ENCODE data around the gene PRAC1. TPM values are rescaled to one million over a fixed set of nuclear protein-coding genes. Genes with fewer than 3 reads are reported as not detected.

The PRAC1 gene
- total and polyA plus RNA-seq, 7 experiments from 2014 or later: not detected

- ChIA-PET POLR2A (no interaction called here), CTCF (interaction anchor here (0.7 kb wide), 1 partner anchor 10 kb away, joined by 3 read pairs; no protein-coding TSS in a partner anchor)
- H3K9me3 Mint-ChIP-seq: peaks cover 0 to 17% (median 9%) of the 10 kb centered on the region in 11 donors
- H3K27ac Mint-ChIP-seq: no peak overlapping the region
- Histone ChIP-seq H3K4me1 (ENCODE audit: control insufficient read depth in 2 of 2, insufficient read depth in 2 of 2, low read length in 2 of 2) (no peaks in the 10 kb centered on the region), H3K4me3 (ENCODE audit: low read length) (no peak overlapping the region), H3K27ac (ENCODE audit: low read depth, low read length) (no peak overlapping the region), H3K9me3 (ENCODE audit: control insufficient read depth in 2 of 3, low read length in 3 of 3) (peaks cover 0 to 5% (median 0%) of the 10 kb centered on the region in 3 experiments), H3K27me3 (ENCODE audit: control insufficient read depth in 2 of 2, insufficient read depth in 2 of 2, low read length in 2 of 2) (no peaks in the 10 kb centered on the region), H3K36me3 (ENCODE audit: control insufficient read depth in 2 of 3, insufficient read depth in 3 of 3, low read length in 3 of 3) (no peaks in the 10 kb centered on the region)
- ATAC-seq: no peak
- H3K4me3 Mint-ChIP-seq: no peak overlapping the region
- peaks cover 0 to 5% (median 0%) of the 10 kb centered on the region in 5 donors for H3K36me3 Mint-ChIP-seq
- peaks cover 28 to 40% (median 33%) of the 10 kb centered on the region in 5 donors for H3K27me3 Mint-ChIP-seq
- DNase-seq: no peak
- no peaks in the 10 kb centered on the region for H3K4me1 Mint-ChIP-seq
- intact Hi-C loops (cut with micrococcal nuclease): no loop called here
Measured at GRCh38 chr17:48690655-48691054, 31.7 kb downstream of the PRAC1 start.

- Mint-ChIP-seq H3K9me3 (no peaks in the 10 kb centered on the region), H3K27me3 (peaks cover 22 to 59% (median 40%) of the 10 kb centered on the region in 5 donors), H3K4me3 (no peak overlapping the region), H3K36me3 (no peaks in the 10 kb centered on the region), H3K27ac (no peak overlapping the region), H3K4me1 (peaks cover 0 to 6% (median 0%) of the 10 kb centered on the region in 7 donors)
- ChIA-PET CTCF (interaction anchor here (1.1 kb wide), 1 partner anchor 197 kb away, joined by 6 read pairs; no protein-coding TSS in a partner anchor), POLR2A (no interaction called here)
- intact Hi-C loops (cut with micrococcal nuclease): no loop called here
- DNase-seq (no peak), ATAC-seq (no peak)
- no peaks in the 10 kb centered on the region for H3K9me3 ChIP-seq (ENCODE audit: control insufficient read depth in 2 of 3, low read length in 3 of 3)
- H3K27me3 ChIP-seq (ENCODE audit: control insufficient read depth in 2 of 2, insufficient read depth in 2 of 2, low read length in 2 of 2): no peaks in the 10 kb centered on the region
- H3K4me1 ChIP-seq (ENCODE audit: control insufficient read depth in 2 of 2, insufficient read depth in 2 of 2, low read length in 2 of 2): no peaks in the 10 kb centered on the region
- H3K36me3 ChIP-seq (ENCODE audit: control insufficient read depth in 2 of 3, insufficient read depth in 3 of 3, low read length in 3 of 3): no peaks in the 10 kb centered on the region
- no peak overlapping the region for H3K4me3 ChIP-seq (ENCODE audit: low read length)
- no peak overlapping the region for H3K27ac ChIP-seq (ENCODE audit: low read depth, low read length)
Measured at GRCh38 chr17:48681609-48682008, 40.7 kb downstream of the PRAC1 start.

GRCh38 chr17:48679385-48680096, 42.8 kb downstream of the PRAC1 start:
- no peak for DNase-seq
- Histone ChIP-seq H3K36me3 (ENCODE audit: control insufficient read depth in 2 of 3, insufficient read depth in 3 of 3, low read length in 3 of 3) (no peaks in the 10 kb centered on the region), H3K4me3 (ENCODE audit: low read length) (no peak overlapping the region), H3K27ac (ENCODE audit: low read depth, low read length) (no peak overlapping the region), H3K4me1 (ENCODE audit: control insufficient read depth in 2 of 2, insufficient read depth in 2 of 2, low read length in 2 of 2) (no peaks in the 10 kb centered on the region), H3K9me3 (ENCODE audit: control insufficient read depth in 2 of 3, low read length in 3 of 3) (no peaks in the 10 kb centered on the region), H3K27me3 (ENCODE audit: control insufficient read depth in 2 of 2, insufficient read depth in 2 of 2, low read length in 2 of 2) (no peaks in the 10 kb centered on the region)
- H3K36me3 Mint-ChIP-seq: no peaks in the 10 kb centered on the region
- POLR2A ChIA-PET: no interaction called here
- H3K4me3 Mint-ChIP-seq: no peak overlapping the region
- no peak overlapping the region for H3K27ac Mint-ChIP-seq
- peaks cover 22 to 74% (median 46%) of the 10 kb centered on the region in 5 donors for H3K27me3 Mint-ChIP-seq
- intact Hi-C loops (cut with micrococcal nuclease): loop anchor here in 1 of 2 donors (2.0 to 5.0 kb wide), 2 partner anchors 113 to 199 kb away; no protein-coding TSS in a partner anchor
- peaks cover 0 to 6% (median 0%) of the 10 kb centered on the region in 7 donors for H3K4me1 Mint-ChIP-seq
- CTCF ChIA-PET: interaction anchor here (0.6 to 4.7 kb wide), 14 partner anchors 11 to 876 kb away, joined by 3 to 41 read pairs (median 6); partner anchors contain the start of gene PRAC2
- H3K9me3 Mint-ChIP-seq: no peaks in the 10 kb centered on the region
- ATAC-seq: no peak

GRCh38 chr17:48678141-48678971, 44.0 kb downstream of the PRAC1 start:
- ChIA-PET CTCF (interaction anchor here (0.6 to 4.7 kb wide), 19 partner anchors 10 to 695 kb away, joined by 3 to 41 read pairs (median 4); partner anchors contain the start of gene PRAC2), POLR2A (interaction anchor here (0.6 to 0.8 kb wide), 2 partner anchors 208 to 213 kb away, joined by 3 to 4 read pairs; no protein-coding TSS in a partner anchor)
- H3K4me1 Mint-ChIP-seq: peaks cover 0 to 6% (median 0%) of the 10 kb centered on the region in 7 donors
- H3K27ac ChIP-seq (ENCODE audit: low read depth, low read length): no peak overlapping the region
- intact Hi-C loops (cut with micrococcal nuclease): loop anchor here (1.0 to 5.0 kb wide), 6 partner anchors 113 to 354 kb away; no protein-coding TSS in a partner anchor
- H3K9me3 Mint-ChIP-seq: no peaks in the 10 kb centered on the region
- no peaks in the 10 kb centered on the region for H3K27me3 ChIP-seq (ENCODE audit: control insufficient read depth in 2 of 2, insufficient read depth in 2 of 2, low read length in 2 of 2)
- no peaks in the 10 kb centered on the region for H3K36me3 Mint-ChIP-seq
- no peaks in the 10 kb centered on the region for H3K9me3 ChIP-seq (ENCODE audit: control insufficient read depth in 2 of 3, low read length in 3 of 3)
- ATAC-seq (peak; percentile 95), DNase-seq (peak; percentile 43 to 80 (median 61))
- no peaks in the 10 kb centered on the region for H3K36me3 ChIP-seq (ENCODE audit: control insufficient read depth in 2 of 3, insufficient read depth in 3 of 3, low read length in 3 of 3)
- no peak overlapping the region for H3K4me3 ChIP-seq (ENCODE audit: low read length)
- H3K4me1 ChIP-seq (ENCODE audit: control insufficient read depth in 2 of 2, insufficient read depth in 2 of 2, low read length in 2 of 2): no peaks in the 10 kb centered on the region
- peak overlapping the region in 1 of 9 donors; percentile 43 for H3K27ac Mint-ChIP-seq
- H3K27me3 Mint-ChIP-seq: peaks cover 26 to 72% (median 47%) of the 10 kb centered on the region in 5 donors
- peak overlapping the region in 4 of 10 donors; percentile 33 to 67 (median 43) for H3K4me3 Mint-ChIP-seq

GRCh38 chr17:48676963-48677558, 45.3 kb downstream of the PRAC1 start:
- DNase-seq: no peak
- Mint-ChIP-seq H3K36me3 (no peaks in the 10 kb centered on the region), H3K27ac (no peak overlapping the region), H3K9me3 (no peaks in the 10 kb centered on the region), H3K27me3 (peaks cover 21 to 70% (median 41%) of the 10 kb centered on the region in 5 donors), H3K4me1 (peaks cover 0 to 6% (median 0%) of the 10 kb centered on the region in 7 donors), H3K4me3 (no peak overlapping the region)
- no peak for ATAC-seq
- ChIA-PET POLR2A (no interaction called here), CTCF (interaction anchor here (2.7 to 4.7 kb wide), 2 partner anchors 9 to 201 kb away, joined by 10 to 41 read pairs; no protein-coding TSS in a partner anchor)
- intact Hi-C loops (cut with micrococcal nuclease): loop anchor here in 1 of 2 donors (5.0 kb wide), 1 partner anchor 115 kb away; no protein-coding TSS in a partner anchor
- Histone ChIP-seq H3K9me3 (ENCODE audit: control insufficient read depth in 2 of 3, low read length in 3 of 3) (no peaks in the 10 kb centered on the region), H3K4me3 (ENCODE audit: low read length) (no peak overlapping the region), H3K36me3 (ENCODE audit: control insufficient read depth in 2 of 3, insufficient read depth in 3 of 3, low read length in 3 of 3) (no peaks in the 10 kb centered on the region), H3K27ac (ENCODE audit: low read depth, low read length) (no peak overlapping the region), H3K27me3 (ENCODE audit: control insufficient read depth in 2 of 2, insufficient read depth in 2 of 2, low read length in 2 of 2) (no peaks in the 10 kb centered on the region), H3K4me1 (ENCODE audit: control insufficient read depth in 2 of 2, insufficient read depth in 2 of 2, low read length in 2 of 2) (no peaks in the 10 kb centered on the region)

DNA sequence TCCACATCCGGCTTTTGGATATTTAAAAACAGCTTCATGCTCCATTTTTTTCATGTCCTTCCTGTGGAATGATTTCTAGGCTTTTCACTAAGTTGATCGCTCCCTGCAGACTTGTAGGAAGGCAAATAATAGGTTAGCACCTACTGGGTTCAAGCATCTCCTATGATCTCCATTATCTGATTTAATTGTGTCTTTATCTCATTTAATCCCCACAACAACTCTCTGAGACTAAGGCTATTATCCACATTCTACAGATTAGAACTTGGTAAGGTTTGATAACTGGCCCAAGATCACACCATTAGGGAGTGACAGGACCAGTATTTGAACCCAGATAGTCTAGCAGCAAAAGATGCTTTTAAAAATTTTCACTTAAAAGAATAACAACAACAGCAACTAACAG, 50.0 kb downstream of the PRAC1 start:
- Histone ChIP-seq H3K27ac (ENCODE audit: low read depth, low read length) (no peak overlapping the region), H3K4me3 (ENCODE audit: low read length) (no peak overlapping the region), H3K36me3 (ENCODE audit: control insufficient read depth in 2 of 3, insufficient read depth in 3 of 3, low read length in 3 of 3) (no peaks in the 10 kb centered on the region), H3K9me3 (ENCODE audit: control insufficient read depth in 2 of 3, low read length in 3 of 3) (no peaks in the 10 kb centered on the region), H3K27me3 (ENCODE audit: control insufficient read depth in 2 of 2, insufficient read depth in 2 of 2, low read length in 2 of 2) (no peaks in the 10 kb centered on the region), H3K4me1 (ENCODE audit: control insufficient read depth in 2 of 2, insufficient read depth in 2 of 2, low read length in 2 of 2) (no peaks in the 10 kb centered on the region)
- peaks cover 0 to 7% (median 5%) of the 10 kb centered on the region in 7 donors for H3K4me1 Mint-ChIP-seq
- no peak overlapping the region for H3K27ac Mint-ChIP-seq
- CTCF ChIA-PET: interaction anchor here (2.8 kb wide), 1 partner anchor 206 kb away, joined by 11 read pairs; no protein-coding TSS in a partner anchor
- H3K9me3 Mint-ChIP-seq: no peaks in the 10 kb centered on the region
- H3K27me3 Mint-ChIP-seq: peaks cover 28 to 55% (median 38%) of the 10 kb centered on the region in 5 donors
- intact Hi-C loops (cut with micrococcal nuclease): no loop called here
- POLR2A ChIA-PET: no interaction called here
- H3K4me3 Mint-ChIP-seq: no peak overlapping the region
- ATAC-seq: no peak
- DNase-seq: no peak
- H3K36me3 Mint-ChIP-seq: no peaks in the 10 kb centered on the region
